Upper lobe of left lung (tissue), 6 donors: ENCODE measurements around the gene SYNGAP1. TPM values are rescaled to one million over a fixed set of nuclear protein-coding genes. Genes with fewer than 3 reads are reported as not detected.
A peak's percentile ranks its signal among the peaks of the same experiment; 100 is the strongest.
"Not testable (repeated sequence)": the region's sequence is repeated elsewhere in the genome, so short reads cannot be mapped to it uniquely, and the experiment has no call there.

Source experiments
- ATAC-seq, 2 donors: fragments of 200-7000 bp; cut with Tn5 transposase; one replicate each; pipeline ENCODE4 v1.9.1; 2022; ENCODE audit warnings: mild to moderate bottlenecking in 2 of 2, moderate library complexity in 2 of 2; ENCODE audit not compliant: low FRiP score in 2 of 2
- DNase-seq, 2 donors: peaks; one replicate each; pipeline ENCODE4 v3.0.0-alpha.2; 2019 to 2020
- H3K27ac ChIP-seq, 4 donors: fragments of 200-600 bp; sonication (generic); one replicate each; pipeline ENCODE4 v1.5.1; 2016 to 2019
- H3K27me3 ChIP-seq, 4 donors: fragments of 200-600 bp; sonication (generic); one replicate each; pipeline ENCODE4 v1.5.1; 2017 to 2019
- H3K36me3 ChIP-seq, 4 donors: fragments of 200-600 bp; sonication (generic); one replicate each; pipeline ENCODE4 v1.5.1; 2016 to 2019
- H3K4me1 ChIP-seq, 4 donors: fragments of 200-600 bp; sonication (generic); one replicate each; pipeline ENCODE4 v1.5.1; 2018 to 2019
- H3K4me3 ChIP-seq, 4 donors: fragments of 200-600 bp; sonication (generic); one replicate each; pipeline ENCODE4 v1.5.1; 2017 to 2019; ENCODE audit warnings: mild to moderate bottlenecking in 2 of 4, moderate library complexity in 1 of 4
- H3K9me3 ChIP-seq, 4 donors: fragments of 200-600 bp; sonication (generic); one replicate each; pipeline ENCODE4 v1.5.1; 2018 to 2019
- EP300 ChIP-seq, 4 donors: sonication (generic); formaldehyde crosslinking; IDR thresholded peaks; one replicate each; pipeline ENCODE4 v1.5.1; 2017; ENCODE audit warnings: antibody characterized with exemption in 4 of 4, control low read depth in 2 of 4
- POLR2A ChIP-seq, 4 donors: fragments of 450-650 bp; IDR thresholded peaks; one replicate each; pipeline ENCODE4 v1.5.1; 2016 to 2017; ENCODE audit warnings: antibody characterized with exemption in 4 of 4, mild to moderate bottlenecking in 2 of 4
- POLR2AphosphoS5 ChIP-seq, 2 donors: sonication (generic); formaldehyde crosslinking; IDR thresholded peaks; one replicate each; pipeline ENCODE4 v1.5.1; 2017; ENCODE audit warnings: antibody characterized with exemption in 2 of 2
- WGBS, 2 donors: methylation state at CpG; one replicate each; pipeline ENCODE4 v1.1.5; 2017 to 2018; 5-methylcytosine and 5-hydroxymethylcytosine counted together
- total RNA-seq, 6 donors: library from RNA; depleted of rRNA in 4 of 6; stranded (reverse); fragments of >200 nt in 4 of 6; gene quantifications; one replicate each; pipeline versions ENCODE4 v1.1.0 to v1.2.1, GENCODE V29; 2016 to 2021
- TF ChIP-seq, protein P1 (sequence below), 6 experiments: fragments of 450-650 bp in 4 of 6; fragments of 200-600 bp in 2 of 6; sonication (generic) in 2 of 6; IDR thresholded peaks; one replicate each; pipeline ENCODE4 v1.5.1; 2016 to 2019; ENCODE audit warnings: antibody characterized with exemption in 6 of 6
- donor health status: DM: no; HTN: no; CAD: no; lungs with moderate emphysema.
- donor health status: DM: no; HTN: yes; CAD: no; lungs with severe emphysema.

Gene SYNGAP1
- total RNA-seq, 6 donors from 2014 or later: 8.2 to 57.6 (median 19.5) TPM

DNA sequence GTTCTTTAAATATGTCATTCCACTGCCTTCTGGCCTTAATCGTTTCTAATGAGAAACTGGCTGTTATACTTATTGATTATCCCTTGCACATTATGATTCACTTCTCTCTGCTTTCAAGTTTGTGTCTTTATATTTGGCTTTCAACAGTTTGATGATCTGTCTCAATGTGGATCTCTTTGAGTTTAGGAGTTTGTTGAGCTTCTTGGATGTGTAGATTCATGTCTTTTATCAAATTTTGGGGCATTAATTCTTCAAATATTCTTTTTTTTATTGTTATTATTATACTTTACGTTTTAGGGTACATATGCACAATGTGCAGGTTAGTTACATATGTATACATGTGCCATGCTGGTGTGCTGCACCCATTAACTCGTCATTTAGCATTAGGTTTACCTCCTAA, 63.8 kb downstream of the SYNGAP1 start:
- TF ChIP-seq, protein P1, sequence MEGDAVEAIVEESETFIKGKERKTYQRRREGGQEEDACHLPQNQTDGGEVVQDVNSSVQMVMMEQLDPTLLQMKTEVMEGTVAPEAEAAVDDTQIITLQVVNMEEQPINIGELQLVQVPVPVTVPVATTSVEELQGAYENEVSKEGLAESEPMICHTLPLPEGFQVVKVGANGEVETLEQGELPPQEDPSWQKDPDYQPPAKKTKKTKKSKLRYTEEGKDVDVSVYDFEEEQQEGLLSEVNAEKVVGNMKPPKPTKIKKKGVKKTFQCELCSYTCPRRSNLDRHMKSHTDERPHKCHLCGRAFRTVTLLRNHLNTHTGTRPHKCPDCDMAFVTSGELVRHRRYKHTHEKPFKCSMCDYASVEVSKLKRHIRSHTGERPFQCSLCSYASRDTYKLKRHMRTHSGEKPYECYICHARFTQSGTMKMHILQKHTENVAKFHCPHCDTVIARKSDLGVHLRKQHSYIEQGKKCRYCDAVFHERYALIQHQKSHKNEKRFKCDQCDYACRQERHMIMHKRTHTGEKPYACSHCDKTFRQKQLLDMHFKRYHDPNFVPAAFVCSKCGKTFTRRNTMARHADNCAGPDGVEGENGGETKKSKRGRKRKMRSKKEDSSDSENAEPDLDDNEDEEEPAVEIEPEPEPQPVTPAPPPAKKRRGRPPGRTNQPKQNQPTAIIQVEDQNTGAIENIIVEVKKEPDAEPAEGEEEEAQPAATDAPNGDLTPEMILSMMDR (IDR thresholded peaks at IDR 0.05): no peak
- TF ChIP-seq POLR2AphosphoS5 (IDR thresholded peaks at IDR 0.05) (no peak), EP300 (IDR thresholded peaks at IDR 0.05) (no peak), POLR2A (IDR thresholded peaks at IDR 0.05) (no peak)
- WGBS, 2 donors: 70 to 82% methylated on average over 3 of the region's 3 CpGs
- DNase-seq (no peak), ATAC-seq (no peak)
- H3K4me3 ChIP-seq: no peak overlapping the region
- H3K27ac ChIP-seq: no peak overlapping the region
- no peaks in the 10 kb centered on the region for H3K4me1 ChIP-seq
- no peaks in the 10 kb centered on the region for H3K27me3 ChIP-seq
- H3K36me3 ChIP-seq: no peaks in the 10 kb centered on the region
- no peaks in the 10 kb centered on the region for H3K9me3 ChIP-seq

DNA sequence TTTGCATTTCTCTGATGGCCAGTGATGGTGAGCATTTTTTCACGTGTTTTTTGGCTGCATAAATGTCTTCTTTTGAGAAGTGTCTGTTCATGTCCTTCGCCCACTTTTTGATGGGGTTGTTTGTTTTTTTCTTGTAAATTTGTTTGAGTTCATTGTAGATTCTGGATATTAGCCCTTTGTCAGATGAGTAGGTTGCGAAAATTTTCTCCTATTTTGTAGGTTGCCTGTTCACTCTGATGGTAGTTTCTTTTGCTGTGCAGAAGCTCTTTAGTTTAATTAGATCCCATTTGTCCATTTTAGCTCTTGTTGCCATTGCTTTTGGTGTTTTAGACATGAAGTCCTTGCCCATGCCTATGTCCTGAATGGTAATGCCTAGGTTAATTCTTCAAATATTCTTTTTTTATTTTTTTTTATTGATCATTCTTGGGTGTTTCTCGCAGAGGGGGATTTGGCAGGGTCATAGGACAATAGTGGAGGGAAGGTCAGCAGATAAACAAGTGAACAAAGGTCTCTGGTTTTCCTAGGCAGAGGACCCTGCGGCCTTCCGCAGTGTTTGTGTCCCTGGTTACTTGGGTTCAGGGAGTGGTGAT, 64.9 kb downstream of the SYNGAP1 start:
- WGBS, 2 donors: 50 to 95% methylated on average over 3 to 4 of the region's 6 CpGs
- DNase-seq: not testable (repeated sequence)

DNA sequence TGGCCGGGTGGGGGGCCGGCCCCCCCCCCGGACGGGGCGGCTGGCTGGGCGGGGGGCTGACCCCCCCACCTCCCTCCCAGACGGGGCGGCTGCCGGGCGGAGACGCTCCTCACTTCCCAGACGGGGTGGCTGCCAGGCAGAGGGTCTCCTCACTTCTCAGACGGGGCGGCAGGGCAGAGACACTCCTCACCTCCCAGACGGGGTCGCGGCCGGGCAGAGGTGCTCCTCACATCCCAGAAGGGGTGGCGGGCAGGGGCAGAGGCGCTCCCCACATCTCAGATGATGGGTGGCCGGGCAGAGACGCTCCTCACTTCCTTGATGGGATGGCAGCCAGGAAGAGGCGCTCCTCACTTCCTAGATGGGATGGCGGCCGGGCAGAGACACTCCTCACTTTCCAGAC, 65.8 kb downstream of the SYNGAP1 start:
- ATAC-seq, H3K4me1 ChIP-seq: not testable (repeated sequence)
- WGBS, 2 donors: 80 to 97% methylated on average over 10 to 14 of the region's 25 CpGs

More for the DNA sequence above, 64.9 kb downstream of the SYNGAP1 start:
- H3K36me3 ChIP-seq, ATAC-seq, H3K4me1 ChIP-seq, H3K4me3 ChIP-seq, H3K27ac ChIP-seq, H3K27me3 ChIP-seq, H3K9me3 ChIP-seq: not testable (repeated sequence)

DNA sequence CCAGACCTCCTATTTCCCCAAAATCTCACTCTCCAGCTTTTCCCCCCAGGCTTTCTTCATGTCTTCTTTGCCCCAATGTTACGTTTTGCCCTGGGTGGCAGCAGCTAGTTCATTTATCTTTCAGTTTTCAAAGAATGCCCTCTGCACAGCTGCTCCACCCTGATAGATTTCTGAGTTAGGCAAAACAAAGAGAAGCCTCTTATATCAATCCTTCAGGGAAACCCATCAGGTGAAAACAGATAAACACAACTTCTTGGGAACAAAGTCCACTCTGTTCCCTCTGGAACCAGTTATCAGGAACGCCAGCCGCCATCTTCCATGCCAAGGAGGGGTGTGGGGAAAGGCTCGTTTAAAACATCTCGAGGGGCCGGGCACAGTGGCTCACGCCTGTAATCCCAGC, 68.5 kb downstream of the SYNGAP1 start:
- H3K27ac ChIP-seq: no peak overlapping the region
- WGBS, 2 donors: 79 to 80% methylated on average over 7 of the region's 7 CpGs
- no peak for ATAC-seq
- H3K4me1 ChIP-seq: no peaks in the 10 kb centered on the region
- H3K4me3 ChIP-seq: no peak overlapping the region
- no peaks in the 10 kb centered on the region for H3K27me3 ChIP-seq
- TF ChIP-seq, protein P1 (IDR thresholded peaks at IDR 0.05): no peak
- no peak for TF ChIP-seq EP300 (IDR thresholded peaks at IDR 0.05)
- no peak for TF ChIP-seq POLR2AphosphoS5 (IDR thresholded peaks at IDR 0.05)
- TF ChIP-seq POLR2A (IDR thresholded peaks at IDR 0.05): no peak
- DNase-seq: no peak
- H3K9me3 ChIP-seq: no peaks in the 10 kb centered on the region
- H3K36me3 ChIP-seq: no peaks in the 10 kb centered on the region

More for the DNA sequence above, 65.8 kb downstream of the SYNGAP1 start:
- not testable (repeated sequence) for H3K36me3 ChIP-seq, H3K9me3 ChIP-seq, H3K4me3 ChIP-seq, H3K27ac ChIP-seq, H3K27me3 ChIP-seq
- peak in 1 of 2 donors; percentile 66 for DNase-seq

DNA sequence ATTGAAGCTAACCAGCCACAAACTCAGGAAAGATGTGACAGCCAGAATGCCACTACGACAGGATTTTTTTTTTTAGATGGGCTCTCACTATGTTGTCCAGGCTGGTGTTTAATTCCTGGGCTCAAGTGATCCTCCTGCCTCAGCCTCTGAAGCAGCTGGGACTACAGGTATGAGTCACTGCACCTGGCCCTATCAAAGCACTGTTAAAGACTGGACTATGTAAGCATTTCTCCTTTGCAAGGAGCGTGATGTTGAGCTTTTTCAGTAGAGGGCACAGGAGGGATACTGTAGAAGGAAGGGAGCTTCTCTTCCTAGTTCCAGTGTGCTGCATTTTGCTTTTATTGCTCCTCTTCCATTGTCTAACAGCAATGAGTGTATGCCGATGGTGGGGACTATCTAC, 70.3 kb downstream of the SYNGAP1 start:
- 75 to 77% methylated on average over 3 of the region's 3 CpGs for WGBS, 2 donors
- TF ChIP-seq, protein P1 (IDR thresholded peaks at IDR 0.05): no peak
- TF ChIP-seq POLR2A (IDR thresholded peaks at IDR 0.05) (no peak), EP300 (IDR thresholded peaks at IDR 0.05) (no peak), POLR2AphosphoS5 (IDR thresholded peaks at IDR 0.05) (no peak)
- ATAC-seq: no peak
- H3K27ac ChIP-seq: no peak overlapping the region
- H3K9me3 ChIP-seq: no peaks in the 10 kb centered on the region
- no peaks in the 10 kb centered on the region for H3K27me3 ChIP-seq
- no peaks in the 10 kb centered on the region for H3K36me3 ChIP-seq
- H3K4me1 ChIP-seq: no peaks in the 10 kb centered on the region
- no peak for DNase-seq
- H3K4me3 ChIP-seq: no peak overlapping the region

DNA sequence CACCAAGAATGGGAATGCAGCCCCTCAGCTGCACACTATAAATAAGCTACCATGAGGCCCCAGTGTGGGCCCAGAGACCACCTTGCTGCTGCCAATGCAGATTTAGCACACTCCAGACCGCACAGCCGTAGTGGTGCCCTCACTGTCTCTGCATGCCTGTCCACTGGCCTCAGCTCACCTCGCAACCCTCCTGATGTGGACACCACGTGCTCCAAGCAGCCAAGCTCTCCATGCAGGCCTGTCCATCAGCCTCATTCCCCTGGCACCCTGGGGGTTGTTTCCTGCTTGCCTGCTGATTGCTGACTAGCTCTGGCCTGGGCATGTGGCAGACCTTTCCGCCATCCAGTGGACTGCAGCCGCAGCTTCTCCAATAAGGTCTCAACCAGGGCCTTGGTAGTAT, 70.8 kb downstream of the SYNGAP1 start:
- no peak overlapping the region for H3K4me3 ChIP-seq
- no peaks in the 10 kb centered on the region for H3K36me3 ChIP-seq
- TF ChIP-seq POLR2A (IDR thresholded peaks at IDR 0.05) (no peak), POLR2AphosphoS5 (IDR thresholded peaks at IDR 0.05) (no peak), EP300 (IDR thresholded peaks at IDR 0.05) (no peak)
- TF ChIP-seq, protein P1 (IDR thresholded peaks at IDR 0.05): no peak
- no peak for DNase-seq
- H3K27me3 ChIP-seq: no peaks in the 10 kb centered on the region
- H3K4me1 ChIP-seq: no peaks in the 10 kb centered on the region
- ATAC-seq: no peak
- H3K9me3 ChIP-seq: no peaks in the 10 kb centered on the region
- H3K27ac ChIP-seq: no peak overlapping the region
- WGBS, 2 donors: 86 to 94% methylated on average over 6 of the region's 6 CpGs
